Neural cell (in vitro differentiated cells): ENCODE results near the gene LAMB4. TPM values are rescaled to one million over a fixed set of nuclear protein-coding genes. Genes with fewer than 3 reads are reported as not detected.

ENCODE experiments used
- H2AFZ ChIP-seq: fragments of 200-600, 300-800 bp; sonication (generic), shearing (Covaris generic); 2 replicates; pipeline ENCODE4 v1.6.0; 2014; ENCODE audit warnings: low read depth, mild to moderate bottlenecking, antibody characterized with exemption, low read length, moderate library complexity
- H3F3A ChIP-seq: fragments of 200-600 bp; shearing (Covaris generic); 2 replicates; pipeline ENCODE4 v1.6.1; 2016; ENCODE audit warnings: mild to moderate bottlenecking, moderate library complexity, mixed read lengths, antibody characterized with exemption, low read length; ENCODE audit not compliant: insufficient read depth, poor library complexity, severe bottlenecking
- H3K27ac ChIP-seq: fragments of 200-600, 300-800 bp; sonication (generic), shearing (Covaris generic); 2 replicates; pipeline ENCODE4 v1.5.1; 2014; ENCODE audit warnings: mild to moderate bottlenecking, low read length, moderate library complexity
- H3K27me3 ChIP-seq: fragments of 300-800, 200-600 bp; sonication (generic), shearing (Covaris generic); 2 replicates; pipeline ENCODE4 v1.6.0; 2014; ENCODE audit warnings: mild to moderate bottlenecking, low read depth, low read length, moderate library complexity; ENCODE audit not compliant: insufficient read depth
- H3K36me3 ChIP-seq: fragments of 300-800, 200-600 bp; sonication (generic), shearing (Covaris generic); 2 replicates; pipeline ENCODE4 v1.5.1; 2014; ENCODE audit warnings: mild to moderate bottlenecking, antibody characterized with exemption, low read length, moderate library complexity; ENCODE audit not compliant: insufficient read depth
- H3K4me2 ChIP-seq: fragments of 300-800, 200-600 bp; sonication (generic), shearing (Covaris generic); 2 replicates; pipeline ENCODE4 v1.6.0; 2014; ENCODE audit warnings: mild to moderate bottlenecking, low read length
- H3K4me3 ChIP-seq: fragments of 300-800, 200-600 bp; sonication (generic), shearing (Covaris generic); 2 replicates; pipeline ENCODE4 v1.5.1; 2014; ENCODE audit warnings: mild to moderate bottlenecking, low read length, moderate library complexity
- H3K79me2 ChIP-seq: fragments of 200-600 bp; shearing (Covaris generic); replicated peaks from 2 replicates; pipeline ENCODE4 v1.6.0; 2014; ENCODE audit warnings: mild to moderate bottlenecking, low read length, moderate library complexity; ENCODE audit not compliant: insufficient read depth
- H3K9ac ChIP-seq: fragments of 300-800, 200-600 bp; sonication (generic), shearing (Covaris generic); 2 replicates; pipeline ENCODE4 v1.6.1; 2016; ENCODE audit warnings: mild to moderate bottlenecking, low read length, mixed read lengths
- H3K9me2 ChIP-seq: fragments of 200-600 bp; shearing (Covaris generic); 2 replicates; pipeline ENCODE4 v1.6.1; 2016; ENCODE audit warnings: mild to moderate bottlenecking, low read length, mixed read lengths; ENCODE audit not compliant: insufficient read depth
- H3K9me3 ChIP-seq: fragments of 200-600, 300-800 bp; sonication (generic), shearing (Covaris generic); 2 replicates; pipeline ENCODE4 v1.6.1; 2016; ENCODE audit warnings: mild to moderate bottlenecking, mixed run types, low read length, moderate library complexity, mixed read lengths
- H4K20me1 ChIP-seq: fragments of 200-600 bp; shearing (Covaris generic); 2 replicates; pipeline ENCODE4 v1.6.1; 2016; ENCODE audit warnings: mild to moderate bottlenecking, mixed run types; ENCODE audit not compliant: insufficient read depth
- EP300 ChIP-seq: fragments of 450-650 bp; conservative IDR thresholded peaks from 2 replicates; pipeline ENCODE4 v1.6.1; 2014; ENCODE audit warnings: antibody characterized with exemption, mild to moderate bottlenecking, moderate library complexity; ENCODE audit not compliant: poor library complexity, severe bottlenecking
- EZH2 ChIP-seq: fragments of 200-600, 300-800 bp; shearing (Covaris generic), sonication (generic); IDR thresholded peaks from 2 replicates; pipeline ENCODE4 v1.6.1; 2014; ENCODE audit warnings: antibody characterized with exemption, low read length, borderline replicate concordance, mild to moderate bottlenecking; ENCODE audit not compliant: insufficient read depth, poor library complexity, severe bottlenecking
- MXI1 ChIP-seq: fragments of 450-650 bp; conservative IDR thresholded peaks from 2 replicates; pipeline ENCODE4 v1.6.1; 2014; ENCODE audit warnings: antibody characterized with exemption, mild to moderate bottlenecking; ENCODE audit not compliant: poor library complexity, severe bottlenecking
- POLR2AphosphoS5 ChIP-seq: IDR thresholded peaks from 2 replicates; pipeline ENCODE4 v1.6.1; 2012
- RAD21 ChIP-seq: fragments of 450-650 bp; conservative IDR thresholded peaks from 2 replicates; pipeline ENCODE4 v1.6.1; 2014; ENCODE audit warnings: antibody characterized with exemption, mild to moderate bottlenecking, moderate library complexity
- REST ChIP-seq: IDR thresholded peaks from 2 replicates; pipeline ENCODE4 v1.6.1; 2012; ENCODE audit warnings: borderline replicate concordance
- SMC3 ChIP-seq: fragments of 450-650 bp; conservative IDR thresholded peaks from 2 replicates; pipeline ENCODE4 v1.6.1; 2014; ENCODE audit warnings: antibody characterized with exemption, mild to moderate bottlenecking, moderate library complexity; ENCODE audit not compliant: poor library complexity
- TAF1 ChIP-seq: IDR thresholded peaks from 2 replicates; pipeline ENCODE4 v1.6.1; 2012; ENCODE audit warnings: low read depth
- polyA plus RNA-seq: library from polyadenylated mRNA; depleted of rRNA; stranded (reverse); fragments of >200 nt; gene quantifications from 2 replicates; pipeline ENCODE4 v1.2.3, GENCODE V29; 2014
- TF ChIP-seq, protein P1 (sequence below): fragments of 450-650 bp; IDR thresholded peaks from 2 replicates; pipeline ENCODE4 v1.5.1; 2014; ENCODE audit warnings: antibody characterized with exemption, mild to moderate bottlenecking, moderate library complexity; ENCODE audit not compliant: poor library complexity, severe bottlenecking

Gene LAMB4
- polyA plus RNA-seq, 1 donor from 2014 or later = 0.16 TPM

DNA sequence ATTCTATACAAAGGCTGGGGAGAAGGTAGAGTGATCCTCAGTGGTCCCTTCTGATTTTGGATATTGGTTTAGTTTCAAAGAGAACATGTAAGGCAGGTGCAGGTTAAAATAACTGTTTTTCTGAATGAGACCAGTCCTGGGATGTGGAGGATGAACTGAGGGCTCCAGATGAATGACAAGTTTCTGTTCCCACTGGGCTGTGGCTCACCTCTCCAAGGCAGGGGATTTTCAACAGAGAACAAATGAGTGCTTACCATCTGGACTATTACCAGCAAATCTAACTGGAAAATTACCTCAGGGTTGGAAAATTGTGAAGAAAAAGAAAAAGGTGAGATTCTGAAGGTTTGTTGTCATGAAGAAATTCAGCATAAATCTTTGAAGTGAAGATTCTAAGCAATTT lies 8.0 kb downstream of the LAMB4 start:
- Histone ChIP-seq H3K36me3 (no peaks in the 10 kb centered on the region), H3K79me2 (no peaks in the 10 kb centered on the region), H4K20me1 (no peaks in the 10 kb centered on the region), H3K9me3 (no peaks in the 10 kb centered on the region), H3K9me2 (no peaks in the 10 kb centered on the region), H3F3A (no peaks in the 10 kb centered on the region), H3K4me2 (no peak overlapping the region), H3K27ac (no peak overlapping the region), H3K4me3 (no peak overlapping the region), H3K27me3 (no peaks in the 10 kb centered on the region), H3K9ac (no peak overlapping the region), H2AFZ (no peak overlapping the region)
- TF ChIP-seq MXI1 (no peak), RAD21 (no peak), TAF1 (no peak), POLR2AphosphoS5 (no peak), EZH2 (no peak), SMC3 (no peak), EP300 (no peak), REST (no peak)
- TF ChIP-seq, protein P1, sequence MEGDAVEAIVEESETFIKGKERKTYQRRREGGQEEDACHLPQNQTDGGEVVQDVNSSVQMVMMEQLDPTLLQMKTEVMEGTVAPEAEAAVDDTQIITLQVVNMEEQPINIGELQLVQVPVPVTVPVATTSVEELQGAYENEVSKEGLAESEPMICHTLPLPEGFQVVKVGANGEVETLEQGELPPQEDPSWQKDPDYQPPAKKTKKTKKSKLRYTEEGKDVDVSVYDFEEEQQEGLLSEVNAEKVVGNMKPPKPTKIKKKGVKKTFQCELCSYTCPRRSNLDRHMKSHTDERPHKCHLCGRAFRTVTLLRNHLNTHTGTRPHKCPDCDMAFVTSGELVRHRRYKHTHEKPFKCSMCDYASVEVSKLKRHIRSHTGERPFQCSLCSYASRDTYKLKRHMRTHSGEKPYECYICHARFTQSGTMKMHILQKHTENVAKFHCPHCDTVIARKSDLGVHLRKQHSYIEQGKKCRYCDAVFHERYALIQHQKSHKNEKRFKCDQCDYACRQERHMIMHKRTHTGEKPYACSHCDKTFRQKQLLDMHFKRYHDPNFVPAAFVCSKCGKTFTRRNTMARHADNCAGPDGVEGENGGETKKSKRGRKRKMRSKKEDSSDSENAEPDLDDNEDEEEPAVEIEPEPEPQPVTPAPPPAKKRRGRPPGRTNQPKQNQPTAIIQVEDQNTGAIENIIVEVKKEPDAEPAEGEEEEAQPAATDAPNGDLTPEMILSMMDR = no peak

DNA sequence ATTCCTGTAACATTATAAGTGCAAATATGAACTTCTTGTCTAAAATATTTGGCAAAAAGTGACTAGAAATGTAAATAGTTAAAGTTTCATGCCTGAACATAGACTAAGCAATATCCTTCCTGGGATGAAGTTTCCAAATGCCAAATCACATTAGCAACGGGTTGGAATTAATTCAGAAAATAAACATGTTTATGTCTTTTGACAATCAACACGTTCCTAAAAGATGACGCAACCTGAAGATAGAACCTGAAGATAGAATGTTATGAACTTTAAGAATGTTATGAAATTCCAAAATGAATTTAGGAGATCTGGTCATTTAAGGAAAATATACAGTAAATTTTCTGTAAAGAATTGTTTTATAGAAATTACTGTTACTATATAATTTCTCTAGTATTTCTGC lies 9.2 kb downstream of the LAMB4 start:
- Histone ChIP-seq H3K4me3 (no peak overlapping the region), H3K9ac (no peak overlapping the region), H3K9me3 (no peaks in the 10 kb centered on the region), H3K4me2 (no peak overlapping the region), H3K36me3 (no peaks in the 10 kb centered on the region), H3K79me2 (no peaks in the 10 kb centered on the region), H2AFZ (no peak overlapping the region), H3F3A (no peaks in the 10 kb centered on the region), H4K20me1 (no peaks in the 10 kb centered on the region), H3K9me2 (no peaks in the 10 kb centered on the region), H3K27ac (no peak overlapping the region), H3K27me3 (no peaks in the 10 kb centered on the region)
- TF ChIP-seq POLR2AphosphoS5 = no peak
- TF ChIP-seq TAF1 = no peak
- TF ChIP-seq EP300 = no peak
- no peak for TF ChIP-seq EZH2
- no peak for TF ChIP-seq REST
- no peak for TF ChIP-seq RAD21
- TF ChIP-seq MXI1 = no peak
- no peak for TF ChIP-seq SMC3
- TF ChIP-seq, protein P1 = no peak
